Kidney (tissue), 14 donors: ENCODE data around the gene RFESD. TPM values are rescaled to one million over a fixed set of nuclear protein-coding genes. Genes with fewer than 3 reads are reported as not detected.

ENCODE experiments used
- DNase-seq, 5 donors: peaks; one replicate each; pipeline ENCODE4 v3.0.0-alpha.2; 2013 to 2020
- FAIRE-seq: peaks from 2 replicates; lab custom pipeline; 2012; peaks lifted over from hg19 to GRCh38; lab: Jason Lieb, UNC
- H3K27ac ChIP-seq, 2 donors: one replicate each; pipeline ENCODE4 v1.7.0; 2013; ENCODE audit warnings: low read depth in 2 of 2, low read length in 2 of 2, inconsistent platforms in 1 of 2
- H3K27me3 ChIP-seq: one replicate; pipeline ENCODE4 v1.7.1; 2013; ENCODE audit warnings: low read length, inconsistent platforms; ENCODE audit not compliant: control insufficient read depth, insufficient read depth
- H3K36me3 ChIP-seq, 3 donors: one replicate each; pipeline versions ENCODE4 v1.7.0 to v1.7.1; 2013; ENCODE audit warnings: low read length in 3 of 3, control low read depth in 1 of 3, inconsistent platforms in 1 of 3; ENCODE audit not compliant: insufficient read depth in 3 of 3, control insufficient read depth in 2 of 3
- H3K4me1 ChIP-seq, 3 donors: one replicate each; pipeline versions ENCODE4 v1.7.0 to v1.7.1; 2013; ENCODE audit warnings: low read length in 3 of 3, inconsistent platforms in 1 of 3, low read depth in 1 of 3; ENCODE audit not compliant: control insufficient read depth in 2 of 3, insufficient read depth in 2 of 3
- H3K4me3 ChIP-seq, 3 donors: one replicate each; pipeline versions ENCODE4 v1.7.0 to v1.8.1; 2013; ENCODE audit warnings: low read length in 3 of 3, control low read depth in 1 of 3, inconsistent platforms in 1 of 3
- H3K9ac ChIP-seq, 3 donors: one replicate each; pipeline versions ENCODE4 v1.7.0 to v1.7.1; 2013; ENCODE audit warnings: low read length in 3 of 3, control low read depth in 1 of 3, inconsistent platforms in 1 of 3
- H3K9me3 ChIP-seq, 3 donors: one replicate each; pipeline versions ENCODE4 v1.7.0 to v1.7.1; 2013; ENCODE audit warnings: low read length in 3 of 3, control low read depth in 1 of 3, inconsistent platforms in 1 of 3; ENCODE audit not compliant: control insufficient read depth in 2 of 3, insufficient read depth in 1 of 3
- intact Hi-C: fragments of 100-400 bp; cut with DNase I; formaldehyde crosslinking; loops from one replicate; pipeline ENCODE4 v1.11.1; 2022
- polyA plus RNA-seq: library from polyadenylated mRNA; stranded (reverse); fragments of 350-450 nt; fragmentation: Illumina TruSeq; extraction: RNeasy Lipid Tissue Mini Kit (QIAGEN cat#74804); gene quantifications from one replicate; pipeline ENCODE4 v1.2.3, GENCODE V29; 2014; ENCODE audit warnings: low read depth, low replicate concordance; ENCODE audit not compliant: insufficient read depth
- total RNA-seq: library from RNA; stranded (reverse); fragmentation: NEBNext Ultra II Directional; extraction: Animal tissue kit (Norgen Biotek cat#: 25700); gene quantifications from one replicate; pipeline ENCODE4 v1.2.1, GENCODE V29; 2021
- TF ChIP-seq, protein P1 (sequence below): IDR thresholded peaks from 3 replicates; pipeline ENCODE4 v1.5.1; 2012; ENCODE audit warnings: mild to moderate bottlenecking, moderate library complexity, borderline replicate concordance; ENCODE audit not compliant: insufficient read depth; ENCODE audit errors: extremely low read depth
- donor health status: control.
- donor health status: control.
- donor health status: control.
- donor health status: control.
- donor health status: control.
- donor health status: DM: yes; HTN: yes; CAD: no.
- donor health status: Normal renal cell carcinoma (clear cell type).

RFESD gene
- total and polyA plus RNA-seq, 2 donors from 2014 or later, result 2.6 to 4.0 TPM

DNA sequence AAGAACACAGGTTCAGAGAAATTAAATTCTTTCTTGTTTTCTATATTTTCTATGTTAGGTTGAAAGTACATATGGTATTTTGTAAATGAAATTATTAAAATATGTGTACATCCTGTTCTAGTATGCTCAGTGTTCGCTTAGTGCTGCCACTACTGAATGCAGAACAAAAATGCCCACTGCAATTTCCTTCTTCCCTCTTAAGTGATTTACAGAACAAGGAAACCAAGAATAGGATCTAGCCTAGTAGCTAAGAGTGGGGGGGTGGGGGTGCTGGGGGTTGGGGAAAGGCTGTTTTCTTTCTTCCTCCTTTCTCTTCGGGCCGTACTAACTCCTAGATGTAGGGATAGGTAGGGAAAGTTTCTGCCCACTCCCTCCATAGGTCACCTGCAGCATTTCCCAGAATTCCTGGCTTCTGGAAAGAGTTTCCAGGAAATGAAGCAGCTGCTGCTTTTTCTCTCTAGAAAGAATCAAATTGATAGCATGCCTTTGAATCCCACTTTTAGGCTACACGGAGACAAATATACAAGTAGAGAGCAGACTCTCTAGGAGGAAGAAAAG, 20.6 kb downstream of the RFESD start:
- no peak overlapping the region for H3K4me3 ChIP-seq
- H3K9ac ChIP-seq, result no peak overlapping the region
- intact Hi-C loops, result no loop called here
- FAIRE-seq, result no peak
- no peak for DNase-seq
- H3K36me3 ChIP-seq, result no peaks in the 10 kb centered on the region
- no peak overlapping the region for H3K27ac ChIP-seq
- H3K27me3 ChIP-seq, result no peaks in the 10 kb centered on the region
- peaks cover 0 to 2% (median 0%) of the 10 kb centered on the region in 3 donors for H3K4me1 ChIP-seq
- no peaks in the 10 kb centered on the region for H3K9me3 ChIP-seq
- TF ChIP-seq, protein P1, sequence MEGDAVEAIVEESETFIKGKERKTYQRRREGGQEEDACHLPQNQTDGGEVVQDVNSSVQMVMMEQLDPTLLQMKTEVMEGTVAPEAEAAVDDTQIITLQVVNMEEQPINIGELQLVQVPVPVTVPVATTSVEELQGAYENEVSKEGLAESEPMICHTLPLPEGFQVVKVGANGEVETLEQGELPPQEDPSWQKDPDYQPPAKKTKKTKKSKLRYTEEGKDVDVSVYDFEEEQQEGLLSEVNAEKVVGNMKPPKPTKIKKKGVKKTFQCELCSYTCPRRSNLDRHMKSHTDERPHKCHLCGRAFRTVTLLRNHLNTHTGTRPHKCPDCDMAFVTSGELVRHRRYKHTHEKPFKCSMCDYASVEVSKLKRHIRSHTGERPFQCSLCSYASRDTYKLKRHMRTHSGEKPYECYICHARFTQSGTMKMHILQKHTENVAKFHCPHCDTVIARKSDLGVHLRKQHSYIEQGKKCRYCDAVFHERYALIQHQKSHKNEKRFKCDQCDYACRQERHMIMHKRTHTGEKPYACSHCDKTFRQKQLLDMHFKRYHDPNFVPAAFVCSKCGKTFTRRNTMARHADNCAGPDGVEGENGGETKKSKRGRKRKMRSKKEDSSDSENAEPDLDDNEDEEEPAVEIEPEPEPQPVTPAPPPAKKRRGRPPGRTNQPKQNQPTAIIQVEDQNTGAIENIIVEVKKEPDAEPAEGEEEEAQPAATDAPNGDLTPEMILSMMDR, result no peak

DNA sequence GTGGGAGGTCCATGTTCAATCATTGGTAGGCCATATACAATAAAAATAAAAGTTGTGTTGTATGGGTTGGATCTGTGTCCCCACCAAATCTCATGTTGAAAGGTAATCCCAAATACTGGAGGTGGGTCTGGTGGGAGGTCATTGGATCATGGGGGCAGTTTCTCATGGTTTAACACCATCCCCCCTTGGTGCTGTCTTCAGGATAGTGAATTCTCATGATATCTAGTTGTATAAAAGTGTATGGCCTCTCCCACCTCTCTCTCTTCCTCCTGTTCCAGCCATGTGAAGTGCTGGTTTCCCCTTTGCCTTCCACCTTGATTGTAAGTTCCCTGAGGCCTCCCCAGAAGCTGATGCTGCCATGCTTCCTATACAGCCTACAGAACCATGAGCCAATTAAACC, 21.1 kb downstream of the RFESD start:
- no peaks in the 10 kb centered on the region for H3K27me3 ChIP-seq
- H3K9ac ChIP-seq, result no peak overlapping the region
- no peak for DNase-seq
- no peak overlapping the region for H3K27ac ChIP-seq
- no peaks in the 10 kb centered on the region for H3K9me3 ChIP-seq
- TF ChIP-seq, protein P1, result no peak
- H3K4me3 ChIP-seq, result no peak overlapping the region
- peaks cover 0 to 2% (median 0%) of the 10 kb centered on the region in 3 donors for H3K4me1 ChIP-seq
- no peaks in the 10 kb centered on the region for H3K36me3 ChIP-seq
- FAIRE-seq, result no peak
- intact Hi-C loops, result no loop called here

DNA sequence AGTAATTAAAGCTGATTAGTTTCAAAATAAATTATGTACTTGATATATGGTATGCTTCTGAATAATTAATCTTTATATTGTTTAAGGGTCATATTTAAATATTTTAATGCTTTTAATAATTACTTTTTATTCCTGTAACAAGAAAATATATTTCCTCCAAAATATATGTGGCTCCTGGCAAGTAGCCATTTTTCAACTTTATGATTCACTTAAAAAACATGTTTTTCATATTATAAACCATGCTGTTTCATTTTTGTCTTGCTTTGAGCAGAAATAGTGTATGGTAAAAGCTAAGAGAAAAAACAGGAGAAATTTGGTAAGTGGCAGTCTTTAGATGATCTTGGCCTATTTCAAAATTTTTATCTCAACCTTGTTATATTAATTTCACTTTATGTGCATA, 21.6 kb downstream of the RFESD start:
- H3K9ac ChIP-seq, result no peak overlapping the region
- no peak for FAIRE-seq

More for the DNA sequence above, 21.6 kb downstream of the RFESD start:
- no peak overlapping the region for H3K27ac ChIP-seq
- peaks cover 0 to 2% (median 0%) of the 10 kb centered on the region in 3 donors for H3K4me1 ChIP-seq
- no peaks in the 10 kb centered on the region for H3K27me3 ChIP-seq
- no peak for DNase-seq
- H3K4me3 ChIP-seq, result no peak overlapping the region
- H3K9me3 ChIP-seq, result no peaks in the 10 kb centered on the region
- H3K36me3 ChIP-seq, result no peaks in the 10 kb centered on the region
- intact Hi-C loops, result no loop called here
- TF ChIP-seq, protein P1, result no peak
